Stimulated activated naive CD8-positive, alpha-beta T cell treated with anti-CD3 and anti-CD28 coated beads, Interleukin-15, Interleukin-2, amounts not matched to agents 100 U/mL and 50 U/mL, for 24 hours (primary cell): ENCODE measurements around the gene HES1.
"Not testable (repeated sequence)": the region's sequence is repeated elsewhere in the genome, so short reads cannot be mapped to it uniquely, and the experiment has no call there.

ENCODE experiments used
- ATAC-seq: fragments of 150-1000 bp; cut with Tn5 transposase; one replicate; pipeline ENCODE4 v1.10.0; 2021
- DNase-seq: peaks from one replicate; pipeline ENCODE4 v3.0.0; 2021

HES1 gene, protein sequence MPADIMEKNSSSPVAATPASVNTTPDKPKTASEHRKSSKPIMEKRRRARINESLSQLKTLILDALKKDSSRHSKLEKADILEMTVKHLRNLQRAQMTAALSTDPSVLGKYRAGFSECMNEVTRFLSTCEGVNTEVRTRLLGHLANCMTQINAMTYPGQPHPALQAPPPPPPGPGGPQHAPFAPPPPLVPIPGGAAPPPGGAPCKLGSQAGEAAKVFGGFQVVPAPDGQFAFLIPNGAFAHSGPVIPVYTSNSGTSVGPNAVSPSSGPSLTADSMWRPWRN

DNA sequence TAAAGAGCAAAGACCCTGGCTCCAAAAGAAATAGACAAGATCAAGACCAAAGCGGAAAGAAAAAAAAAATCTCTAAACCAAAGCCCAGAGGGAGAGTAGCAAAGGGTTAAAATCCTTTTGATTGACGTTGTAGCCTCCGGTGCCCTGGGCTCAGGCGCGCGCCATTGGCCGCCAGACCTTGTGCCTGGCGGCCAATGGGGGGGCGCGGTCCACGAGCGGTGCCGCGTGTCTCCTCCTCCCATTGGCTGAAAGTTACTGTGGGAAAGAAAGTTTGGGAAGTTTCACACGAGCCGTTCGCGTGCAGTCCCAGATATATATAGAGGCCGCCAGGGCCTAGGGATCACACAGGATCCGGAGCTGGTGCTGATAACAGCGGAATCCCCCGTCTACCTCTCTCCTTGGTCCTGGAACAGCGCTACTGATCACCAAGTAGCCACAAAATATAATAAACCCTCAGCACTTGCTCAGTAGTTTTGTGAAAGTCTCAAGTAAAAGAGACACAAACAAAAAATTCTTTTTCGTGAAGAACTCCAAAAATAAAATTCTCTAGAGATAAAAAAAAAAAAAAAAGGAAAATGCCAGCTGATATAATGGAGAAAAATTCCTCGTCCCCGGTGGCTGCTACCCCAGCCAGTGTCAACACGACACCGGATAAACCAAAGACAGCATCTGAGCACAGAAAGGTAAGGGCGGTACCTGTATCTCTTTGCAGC is at the start of gene HES1:
TSS of gene HES1 (plus strand) at position 343 of the 713 bp plus-strand sequence. CDS start at position 576, 233 bp downstream.
- DNase-seq (peak; percentile 69), ATAC-seq (peak; percentile 44)

DNA sequence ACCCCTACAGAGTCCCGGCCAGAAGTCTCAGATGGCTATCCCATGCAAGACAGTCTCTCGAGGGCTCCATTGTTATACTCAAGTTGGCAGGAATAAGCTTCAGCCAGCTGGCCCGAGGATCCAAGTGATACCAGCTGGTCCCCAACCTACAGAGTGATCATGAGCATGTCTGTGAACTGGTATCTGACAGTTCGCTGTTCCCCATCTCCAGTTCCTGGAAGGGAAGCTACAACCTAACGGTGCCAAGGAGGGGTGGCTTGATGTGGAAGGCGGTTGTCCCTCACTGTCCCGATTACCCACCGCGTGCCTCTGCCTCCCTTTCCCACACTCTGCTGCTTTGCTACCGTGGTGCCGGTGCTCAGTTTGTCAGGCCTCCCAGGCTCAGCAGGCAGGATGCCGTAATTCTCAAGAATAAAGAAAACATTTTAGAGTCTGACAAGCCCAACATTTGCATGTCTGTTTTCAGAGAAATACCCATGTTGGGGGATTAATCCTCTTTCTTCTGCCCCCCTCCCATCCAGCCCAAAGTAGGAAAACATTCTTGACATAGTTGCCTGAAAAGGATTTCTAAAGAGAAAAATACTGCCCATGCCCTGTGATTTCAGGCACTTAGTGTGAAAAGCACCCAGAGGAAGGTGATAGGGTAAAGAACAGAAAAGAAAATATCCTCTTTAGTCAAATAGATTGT is 49.4 kb upstream of the HES1 start:
- DNase-seq (no peak), ATAC-seq (no peak)

DNA sequence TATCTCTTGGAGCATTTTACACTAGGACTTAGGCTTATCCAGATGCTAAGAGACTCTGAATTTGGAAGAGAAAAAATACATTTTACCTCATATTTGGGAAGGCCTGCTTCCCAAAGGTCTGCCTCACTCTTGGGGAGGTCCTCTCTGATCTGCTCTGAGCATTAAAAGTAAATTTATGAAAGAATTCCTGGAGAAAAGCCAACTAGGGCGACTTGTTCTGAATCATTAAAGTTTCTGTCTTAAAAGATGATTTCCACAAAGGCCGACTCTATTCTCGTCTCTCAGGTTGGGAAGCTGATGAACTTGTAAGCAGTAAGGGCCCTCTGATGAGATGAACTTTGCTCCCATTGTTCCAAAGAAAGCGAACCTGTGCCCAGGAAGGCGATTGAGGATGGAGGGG is 48.7 kb upstream of the HES1 start:
- ATAC-seq, result no peak

DNA sequence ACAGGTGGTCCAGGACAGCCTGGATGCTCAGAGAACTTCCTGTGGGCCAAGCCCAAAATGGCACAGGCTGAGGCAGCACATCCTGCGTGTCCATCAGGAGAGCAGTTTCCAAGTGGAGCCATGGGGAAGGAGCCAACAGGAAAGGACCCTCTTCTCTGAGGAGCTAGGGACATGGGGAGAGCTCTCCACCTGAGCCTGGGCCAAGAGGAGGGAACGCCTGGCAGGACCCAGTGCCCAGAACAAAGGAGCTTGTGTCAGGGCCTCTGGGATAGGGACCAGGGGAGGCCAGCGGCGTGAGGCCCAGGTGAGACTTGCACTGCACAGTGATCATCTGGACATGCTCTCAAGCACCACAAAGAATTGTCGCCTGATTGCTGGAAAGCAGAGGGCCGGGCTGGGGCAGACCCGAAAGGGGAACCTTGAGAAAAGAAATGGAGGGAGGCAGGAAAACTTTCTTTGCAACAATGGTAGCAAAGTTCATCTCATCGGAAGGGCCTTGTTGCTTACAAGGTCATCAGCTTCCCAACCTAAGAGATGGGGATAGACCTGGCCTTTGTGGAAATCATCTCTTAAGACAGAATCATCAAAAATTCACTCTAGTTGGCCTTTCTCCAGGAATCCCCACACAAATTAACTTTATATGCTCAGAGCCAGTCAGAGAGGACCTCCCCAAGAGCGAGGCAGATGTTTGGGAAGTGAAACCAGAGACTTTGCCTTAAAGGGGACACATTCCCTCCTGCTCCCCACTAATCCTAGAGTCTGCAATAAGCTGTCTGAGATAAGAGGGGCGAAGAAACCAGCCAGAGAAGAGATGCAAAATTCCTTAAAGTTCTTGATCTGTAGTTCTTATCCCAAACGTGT is 47.7 kb upstream of the HES1 start:
- DNase-seq (no peak), ATAC-seq (no peak)

More for the DNA sequence above, 48.7 kb upstream of the HES1 start:
- DNase-seq, result no peak

DNA sequence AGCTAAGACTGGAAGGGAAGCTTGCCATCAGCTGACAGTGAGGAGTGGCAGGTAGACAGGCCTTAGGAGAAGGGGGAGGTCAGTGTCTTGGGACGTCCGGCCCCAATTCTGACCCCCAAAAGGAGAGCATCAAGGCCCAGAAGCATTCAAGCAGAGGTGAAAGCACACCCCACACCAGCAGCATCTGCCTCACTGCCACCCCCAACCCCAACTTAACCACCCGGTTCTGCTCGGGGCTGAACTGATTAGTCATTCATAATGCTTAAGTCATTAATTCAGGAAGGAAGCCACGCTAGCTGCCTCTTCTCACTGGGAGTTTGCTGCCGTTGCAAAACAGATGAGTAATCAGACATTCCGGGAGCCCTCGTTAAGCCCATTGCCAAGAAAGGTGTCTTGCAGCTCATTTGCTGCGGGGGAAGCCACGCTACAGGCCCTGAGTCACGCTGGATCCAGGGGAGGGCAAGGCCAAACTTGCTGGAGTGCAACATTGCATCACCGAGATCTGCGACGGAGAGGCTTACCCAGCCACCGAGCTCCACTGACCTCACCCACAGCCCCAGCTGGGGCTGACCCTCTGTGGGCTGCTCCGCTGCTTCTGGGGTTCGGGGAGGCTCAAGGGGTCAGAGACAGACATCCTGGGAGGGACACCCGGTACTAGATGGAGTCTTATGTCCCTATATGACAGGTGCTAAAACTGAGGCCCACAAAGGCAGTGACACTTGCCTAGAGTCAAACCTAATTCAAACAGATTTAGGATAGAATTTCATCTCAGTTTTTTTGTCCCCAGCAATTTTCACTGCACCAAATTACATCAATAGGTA is 46.4 kb upstream of the HES1 start:
- DNase-seq (peak; percentile 42), ATAC-seq (peak; percentile 64)

DNA sequence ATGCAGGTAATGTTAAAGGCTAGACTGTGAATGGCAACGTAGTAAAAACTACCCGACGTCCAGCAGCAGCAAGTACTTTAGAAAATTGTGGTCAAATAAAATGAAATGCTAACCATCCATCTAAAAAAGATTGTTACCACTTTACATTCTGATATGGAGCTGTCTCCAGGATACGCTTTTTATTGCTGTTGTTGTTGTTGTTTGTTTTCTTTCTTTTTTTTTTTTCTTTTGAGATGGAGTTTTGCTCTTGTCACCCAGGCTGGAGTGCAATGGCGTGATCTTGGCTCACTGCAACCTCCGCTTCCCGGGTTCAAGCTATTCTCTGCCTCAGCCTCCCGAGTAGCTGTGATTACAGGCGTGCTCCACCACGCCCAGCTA is 45.8 kb upstream of the HES1 start:
- ATAC-seq, DNase-seq: not testable (repeated sequence)

DNA sequence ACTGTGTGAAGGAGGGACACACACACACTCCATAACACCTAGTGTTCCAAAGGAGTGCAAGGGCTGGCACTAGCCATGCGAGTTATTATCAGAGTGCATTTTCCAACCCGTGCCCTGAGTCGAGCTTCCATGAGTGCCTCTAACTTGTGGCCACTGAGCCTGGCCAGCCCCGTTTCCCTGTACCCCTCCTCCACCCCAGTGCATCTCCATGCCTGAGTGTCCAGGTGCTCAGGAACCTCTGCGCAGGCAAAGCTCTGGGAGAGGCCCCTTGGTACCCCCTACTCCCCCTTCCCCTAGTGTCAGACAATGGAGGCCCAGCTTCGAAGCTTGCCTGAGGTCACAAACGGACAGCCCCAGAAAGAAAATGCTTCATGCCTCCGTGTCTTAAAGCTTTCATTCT is 45.2 kb upstream of the HES1 start:
- ATAC-seq (no peak), DNase-seq (no peak)

DNA sequence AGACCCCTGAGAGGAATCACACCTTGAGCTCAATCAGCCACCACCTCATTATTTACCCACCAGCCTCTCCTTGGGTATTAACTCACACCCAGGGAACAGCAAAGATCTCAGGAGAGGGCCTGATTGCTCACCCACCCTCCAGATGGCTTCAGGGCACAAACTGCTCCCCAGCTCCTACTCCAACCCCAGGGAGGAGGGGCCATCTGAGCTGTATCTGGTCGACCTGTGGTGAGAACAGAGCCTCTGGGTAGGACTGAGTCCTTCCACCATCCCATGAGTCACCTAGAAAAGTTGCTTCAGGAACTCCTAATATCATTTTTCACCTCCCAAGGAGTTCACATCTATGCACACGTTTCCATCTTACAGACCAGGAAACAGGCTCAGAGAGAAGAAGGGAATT is 44.8 kb upstream of the HES1 start:
- DNase-seq, result no peak
- ATAC-seq, result no peak

DNA sequence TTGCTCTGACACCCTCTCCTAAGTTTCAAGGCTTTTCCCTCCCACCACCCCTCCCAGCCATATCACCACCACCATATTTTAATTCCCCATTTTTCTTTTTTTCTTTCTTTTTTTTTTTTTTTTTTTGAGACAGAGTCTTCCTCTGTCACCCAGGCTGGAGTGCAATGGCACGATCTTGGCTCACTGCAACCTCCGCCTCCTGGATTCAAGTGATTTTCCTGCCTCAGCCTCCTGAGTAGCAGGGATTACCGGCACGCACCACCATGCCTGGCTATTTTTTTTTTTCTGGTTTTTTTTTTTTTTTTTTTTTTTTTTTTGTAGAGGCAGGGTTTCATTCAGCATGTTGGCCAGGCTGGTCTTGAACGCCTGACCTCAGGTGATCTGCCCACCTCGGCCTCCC is 44.1 kb upstream of the HES1 start:
- not testable (repeated sequence) for ATAC-seq, DNase-seq

DNA sequence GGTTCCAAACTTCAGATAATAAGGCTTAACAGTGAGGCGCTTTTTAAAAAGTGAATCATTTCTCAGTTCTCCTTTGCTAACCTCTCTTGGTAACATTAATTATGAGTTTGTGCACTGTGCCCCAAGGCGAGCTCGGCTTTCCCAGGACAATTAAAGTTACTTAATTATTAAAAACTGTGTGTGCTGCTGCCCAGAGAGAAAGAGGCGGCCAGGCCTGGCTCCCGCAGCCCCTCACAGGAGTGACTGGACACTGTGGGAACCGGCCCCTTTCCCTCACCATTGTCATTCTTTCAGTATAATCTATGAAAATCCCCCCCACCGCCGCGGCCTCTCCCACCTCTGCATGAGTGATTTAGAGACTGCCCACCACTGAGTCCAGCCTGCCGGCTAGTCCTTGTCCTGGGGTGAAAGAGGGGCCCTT is 43.1 kb upstream of the HES1 start:
- ATAC-seq, result no peak
- no peak for DNase-seq

DNA sequence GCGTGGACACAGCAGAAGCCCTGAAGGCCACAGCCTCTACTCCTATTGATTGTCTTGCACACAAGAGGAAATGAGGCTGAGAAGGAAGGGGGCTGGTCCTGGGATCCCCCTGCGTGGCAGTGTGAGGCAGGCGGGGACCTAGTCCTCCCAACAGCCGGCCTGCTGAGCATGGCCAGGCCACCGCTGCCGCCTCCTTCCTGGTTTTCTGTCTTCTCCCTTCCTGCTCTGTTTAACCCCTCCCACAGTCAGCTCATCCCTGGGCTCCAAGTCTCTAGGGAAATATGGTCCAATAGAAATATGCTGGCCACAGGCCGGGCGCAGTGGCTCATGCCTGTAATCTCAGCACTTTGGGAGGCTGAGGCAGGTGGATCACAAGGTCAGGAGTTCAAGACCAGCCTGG is 42.1 kb upstream of the HES1 start:
- no peak for DNase-seq
- ATAC-seq, result no peak

DNA sequence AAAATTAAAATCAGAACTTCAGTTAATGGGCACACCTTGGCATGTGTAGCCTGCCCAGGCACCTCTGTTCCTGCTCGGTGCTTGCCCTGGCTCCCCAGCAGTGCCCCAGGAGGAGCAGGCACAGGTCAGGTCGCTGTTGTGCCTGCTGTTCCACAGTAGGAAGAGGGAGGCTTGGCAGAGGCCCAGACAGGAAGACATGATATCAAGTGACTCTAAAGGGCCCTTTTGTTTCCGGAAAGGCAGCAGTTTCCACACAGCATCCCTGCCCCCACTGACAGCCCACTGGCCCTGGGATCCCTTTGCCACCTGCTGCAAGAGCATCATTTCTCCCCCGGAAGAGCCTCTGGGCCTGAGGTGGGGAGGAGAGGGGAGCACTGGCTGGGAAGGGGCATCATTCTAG is 40.5 kb upstream of the HES1 start:
- ATAC-seq, result peak; percentile 20
- DNase-seq, result no peak

DNA sequence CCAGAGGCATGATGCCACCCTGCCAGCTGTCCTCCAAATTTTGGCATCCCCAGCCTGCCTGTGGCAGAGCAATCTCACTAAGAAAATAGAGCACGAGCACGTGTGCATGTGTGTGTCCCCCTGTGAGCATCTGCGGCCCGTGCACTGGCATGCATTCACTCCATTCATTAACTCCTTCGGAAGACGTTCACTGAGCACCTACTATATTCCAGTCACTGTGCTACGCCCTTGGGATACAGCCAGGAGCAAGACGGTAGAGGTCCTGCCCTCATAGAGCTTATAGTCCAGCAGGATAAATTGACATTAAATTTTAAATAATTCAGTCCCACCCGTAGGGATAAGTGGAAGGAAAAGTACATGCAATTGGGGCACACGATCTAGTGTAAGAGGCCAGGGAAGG is 40.0 kb upstream of the HES1 start:
- no peak for ATAC-seq
- no peak for DNase-seq

DNA sequence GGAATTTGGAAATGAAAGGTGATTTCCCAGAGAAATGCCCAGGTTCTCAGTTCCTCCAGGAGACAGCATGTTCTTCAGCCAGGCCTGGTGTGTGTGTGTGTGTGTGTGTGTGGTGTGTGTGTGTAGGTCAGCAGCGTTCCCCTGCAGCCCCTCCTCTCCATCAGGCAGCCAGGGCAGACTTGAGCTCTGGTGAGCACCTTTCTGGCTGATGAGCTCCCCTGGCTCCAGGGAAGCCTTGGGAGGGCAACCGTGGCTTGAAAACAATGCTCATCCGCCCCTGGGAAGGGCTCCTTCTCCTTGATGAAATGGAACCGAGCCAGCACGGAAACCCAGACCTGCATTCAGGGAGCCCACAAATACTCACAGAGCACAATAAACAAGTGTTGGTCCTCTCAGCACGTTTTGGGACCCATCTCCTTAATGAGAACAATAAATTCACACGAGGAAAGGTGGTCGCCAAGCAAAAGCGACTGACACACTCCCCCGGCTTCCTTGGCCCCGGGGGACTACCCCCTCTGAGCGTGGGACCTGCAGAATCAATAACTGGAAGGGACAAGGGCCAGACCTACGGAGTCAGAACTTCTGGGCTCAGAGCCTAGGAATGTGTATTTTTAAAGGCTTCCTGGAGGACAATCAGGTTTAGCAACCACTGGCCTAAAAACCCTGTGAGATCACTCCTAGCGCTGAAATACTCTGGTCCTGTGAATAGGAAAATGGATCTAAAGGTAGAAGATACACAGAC is 38.6 kb upstream of the HES1 start:
- DNase-seq (no peak), ATAC-seq (no peak)

DNA sequence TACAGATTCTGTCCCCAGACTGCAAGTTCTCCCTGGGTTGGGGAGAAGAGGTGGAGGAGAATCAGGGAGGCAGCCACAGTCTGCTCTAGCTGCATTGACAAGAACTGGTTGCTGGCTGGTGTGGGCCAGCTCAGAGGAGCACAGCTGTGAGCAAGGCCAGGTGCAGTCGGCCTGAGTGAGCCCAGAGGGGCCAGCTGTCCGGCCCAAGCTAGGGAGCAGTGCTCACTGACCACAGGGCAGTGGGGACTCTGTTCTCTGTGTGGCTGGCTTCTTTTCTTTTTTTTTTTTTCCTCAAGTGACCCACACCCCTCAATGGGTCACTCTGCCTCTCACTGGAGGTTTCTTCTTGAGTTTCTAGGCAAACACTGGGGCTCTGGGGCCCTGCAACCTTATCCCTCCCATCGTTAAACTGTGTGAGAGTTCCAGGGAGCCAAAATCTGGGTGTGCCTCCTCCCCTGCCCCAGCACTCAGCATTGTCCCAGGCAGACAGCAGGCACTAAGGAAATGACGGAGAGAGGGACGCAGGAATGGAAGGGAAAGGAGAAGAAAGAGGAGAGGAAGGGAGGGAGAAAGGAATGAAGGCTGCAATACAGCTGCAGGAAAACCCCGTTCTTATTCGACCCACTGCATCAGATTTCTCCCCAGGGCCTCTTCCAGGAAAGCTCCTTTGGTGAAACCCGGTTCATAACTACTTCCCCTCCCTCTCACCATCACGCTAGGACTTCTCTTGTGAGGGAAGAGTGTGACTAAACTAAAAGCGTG is 37.7 kb upstream of the HES1 start:
- ATAC-seq, result no peak
- DNase-seq, result no peak

DNA sequence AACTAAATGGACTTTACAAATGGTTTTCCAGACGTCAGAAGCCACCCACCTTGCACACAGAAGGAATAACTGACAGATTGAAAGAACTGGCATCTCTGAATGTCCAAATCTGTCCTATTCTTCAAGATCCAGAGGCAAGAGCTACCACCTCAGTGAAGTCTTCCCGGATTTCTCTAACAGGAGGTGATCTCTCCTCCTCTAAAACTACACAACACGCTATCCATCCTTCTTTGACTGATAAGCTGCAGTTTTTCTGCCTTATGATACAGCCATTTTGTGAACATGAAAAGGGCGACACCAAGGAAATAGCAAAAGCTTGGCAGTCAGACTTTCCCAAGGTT is 37.1 kb upstream of the HES1 start:
- ATAC-seq (no peak), DNase-seq (no peak)

DNA sequence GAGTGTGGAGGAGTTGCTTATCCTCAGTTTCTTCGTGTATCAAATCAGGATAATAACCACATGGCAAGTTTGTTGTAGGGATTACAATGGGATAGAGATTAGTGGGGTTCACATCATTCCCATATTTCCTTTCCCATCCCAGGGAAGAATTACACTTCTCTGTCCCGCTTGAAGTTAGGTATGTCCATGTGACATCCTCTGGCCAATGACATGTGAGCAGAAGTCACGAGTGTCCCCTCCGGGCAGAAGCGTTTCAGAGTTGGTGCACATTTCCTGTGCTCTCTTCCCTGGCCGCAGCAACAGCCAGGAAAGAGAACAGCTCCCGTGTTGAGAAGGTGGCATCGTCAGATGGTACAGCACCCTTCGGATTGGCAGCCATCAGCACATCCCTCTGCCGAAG is 36.7 kb upstream of the HES1 start:
- ATAC-seq (no peak), DNase-seq (no peak)

DNA sequence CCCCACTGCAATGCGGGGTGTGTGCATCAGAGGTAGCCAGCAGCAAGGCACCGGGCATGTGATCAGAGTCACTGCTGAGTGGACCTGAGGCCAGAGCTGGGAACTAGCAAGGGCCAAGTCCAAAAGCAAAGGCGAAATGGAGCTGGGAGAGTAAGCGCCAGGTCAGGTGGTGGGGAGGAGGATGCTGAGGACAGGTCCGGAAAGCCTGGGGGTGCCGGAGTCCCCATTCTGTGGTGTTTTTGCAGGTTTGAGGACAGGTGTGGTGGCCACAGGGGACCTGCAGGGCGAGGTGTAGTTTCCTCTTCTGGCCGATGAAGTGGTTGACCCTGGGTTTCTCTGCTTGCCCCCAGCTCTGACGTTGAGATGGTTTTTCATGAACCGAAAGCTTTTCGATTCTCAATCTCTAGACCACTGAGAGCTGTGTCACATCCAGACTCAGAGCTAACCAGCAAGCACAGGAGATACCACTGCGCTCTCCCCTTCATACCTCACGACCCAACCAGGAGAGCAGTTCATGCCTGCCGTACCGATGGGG is 35.0 kb upstream of the HES1 start:
- no peak for DNase-seq

DNA sequence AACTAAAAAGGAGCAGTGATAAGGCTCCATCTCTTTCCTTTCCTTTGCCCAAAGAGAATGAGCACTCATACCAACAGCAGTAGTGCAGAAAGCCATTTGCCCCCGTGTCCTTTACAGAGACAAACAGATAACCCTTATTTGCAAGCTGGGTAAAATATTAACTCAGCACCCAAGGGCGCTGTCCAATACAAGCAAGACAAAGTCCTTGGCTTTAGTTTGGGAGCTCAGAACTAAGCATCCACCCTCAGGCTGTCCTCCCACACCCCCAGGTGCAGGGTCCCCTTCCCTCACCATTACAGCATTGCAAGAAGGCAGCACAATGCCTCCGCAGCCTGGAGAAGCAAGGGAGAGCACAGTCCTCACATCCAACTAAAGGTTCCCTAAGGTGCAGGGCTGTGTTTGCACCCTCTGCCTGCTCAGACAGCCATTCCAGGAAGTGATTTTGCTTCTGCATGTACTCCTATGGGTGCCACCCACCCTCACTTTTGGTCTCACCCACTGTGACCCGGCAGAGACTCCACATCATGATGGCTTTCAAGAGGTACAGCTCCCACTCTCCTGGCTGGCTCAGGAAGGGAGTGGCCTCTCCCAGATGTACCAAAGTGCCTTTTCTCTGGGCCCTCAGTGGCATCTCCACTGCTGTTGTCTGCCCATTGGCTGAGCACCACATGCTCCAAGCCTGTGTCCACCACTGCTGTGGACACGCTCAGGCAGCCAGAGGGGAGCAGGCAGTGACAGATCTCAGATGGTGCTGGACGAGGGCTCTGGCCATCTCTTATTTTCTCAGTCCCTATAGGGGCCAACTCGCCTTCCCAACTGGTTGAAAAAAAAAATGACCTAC is 34.1 kb upstream of the HES1 start:
- DNase-seq, result no peak
- ATAC-seq, result no peak

More for the DNA sequence above, 35.0 kb upstream of the HES1 start:
- ATAC-seq, result no peak
